HL-60 (cell line): ENCODE data around the gene CSF1R.

Source experiments
- REST ChIP-seq: IDR thresholded peaks from 2 replicates; pipeline ENCODE4 v1.6.1; 2012; ENCODE audit warnings: low read depth; ENCODE audit not compliant: insufficient replicate concordance
- TF ChIP-seq, protein P1 (sequence below): IDR thresholded peaks from one replicate; pipeline ENCODE4 v1.5.1; 2011; ENCODE audit warnings: low read length, control low read depth, inconsistent platforms; ENCODE audit not compliant: insufficient read depth

DNA sequence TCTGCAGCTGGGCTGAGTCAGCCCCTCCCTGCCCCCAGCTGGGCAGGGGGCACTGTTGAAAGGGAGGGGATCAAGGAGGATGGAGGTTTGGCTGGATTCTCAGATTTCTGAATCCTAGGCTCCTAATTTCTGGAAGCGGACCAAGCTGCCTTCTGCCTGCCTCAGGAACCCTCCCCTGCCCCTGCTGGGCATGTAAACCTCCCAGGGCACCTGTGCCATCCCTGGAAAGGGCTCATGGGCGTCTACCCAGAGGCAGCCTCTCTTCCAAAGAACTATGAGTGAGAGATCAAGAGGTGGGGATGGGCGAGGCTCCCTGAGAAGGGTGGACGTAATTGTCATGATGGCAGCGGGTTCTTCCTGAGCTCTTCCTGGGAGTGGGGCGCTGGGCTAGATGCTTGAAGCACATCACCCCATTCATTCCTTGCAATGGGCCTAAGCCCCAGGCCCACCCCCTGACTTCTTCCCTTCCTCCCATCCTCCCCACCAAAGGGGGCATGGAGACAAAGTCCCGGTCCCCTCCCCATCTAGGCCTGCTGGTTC, 21.6 kb downstream of the CSF1R start:
- no peak for TF ChIP-seq REST
- TF ChIP-seq, protein P1, sequence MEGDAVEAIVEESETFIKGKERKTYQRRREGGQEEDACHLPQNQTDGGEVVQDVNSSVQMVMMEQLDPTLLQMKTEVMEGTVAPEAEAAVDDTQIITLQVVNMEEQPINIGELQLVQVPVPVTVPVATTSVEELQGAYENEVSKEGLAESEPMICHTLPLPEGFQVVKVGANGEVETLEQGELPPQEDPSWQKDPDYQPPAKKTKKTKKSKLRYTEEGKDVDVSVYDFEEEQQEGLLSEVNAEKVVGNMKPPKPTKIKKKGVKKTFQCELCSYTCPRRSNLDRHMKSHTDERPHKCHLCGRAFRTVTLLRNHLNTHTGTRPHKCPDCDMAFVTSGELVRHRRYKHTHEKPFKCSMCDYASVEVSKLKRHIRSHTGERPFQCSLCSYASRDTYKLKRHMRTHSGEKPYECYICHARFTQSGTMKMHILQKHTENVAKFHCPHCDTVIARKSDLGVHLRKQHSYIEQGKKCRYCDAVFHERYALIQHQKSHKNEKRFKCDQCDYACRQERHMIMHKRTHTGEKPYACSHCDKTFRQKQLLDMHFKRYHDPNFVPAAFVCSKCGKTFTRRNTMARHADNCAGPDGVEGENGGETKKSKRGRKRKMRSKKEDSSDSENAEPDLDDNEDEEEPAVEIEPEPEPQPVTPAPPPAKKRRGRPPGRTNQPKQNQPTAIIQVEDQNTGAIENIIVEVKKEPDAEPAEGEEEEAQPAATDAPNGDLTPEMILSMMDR: no peak
